K562 treated with DMSO at 1 percent for 12 hours (cell line): ENCODE data around the gene PRDM7. TPM values are rescaled to one million over a fixed set of nuclear protein-coding genes. Genes with fewer than 3 reads are reported as not detected.

ENCODE experiments used
- total RNA-seq: library from RNA; unstranded; fragments of 300-600 nt; gene quantifications from 2 replicates; pipeline ENCODE4 v1.2.3, GENCODE V29; 2022; ENCODE audit not compliant: insufficient read depth

The PRDM7 gene
- not detected in 2 replicates for total RNA-seq

DNA sequence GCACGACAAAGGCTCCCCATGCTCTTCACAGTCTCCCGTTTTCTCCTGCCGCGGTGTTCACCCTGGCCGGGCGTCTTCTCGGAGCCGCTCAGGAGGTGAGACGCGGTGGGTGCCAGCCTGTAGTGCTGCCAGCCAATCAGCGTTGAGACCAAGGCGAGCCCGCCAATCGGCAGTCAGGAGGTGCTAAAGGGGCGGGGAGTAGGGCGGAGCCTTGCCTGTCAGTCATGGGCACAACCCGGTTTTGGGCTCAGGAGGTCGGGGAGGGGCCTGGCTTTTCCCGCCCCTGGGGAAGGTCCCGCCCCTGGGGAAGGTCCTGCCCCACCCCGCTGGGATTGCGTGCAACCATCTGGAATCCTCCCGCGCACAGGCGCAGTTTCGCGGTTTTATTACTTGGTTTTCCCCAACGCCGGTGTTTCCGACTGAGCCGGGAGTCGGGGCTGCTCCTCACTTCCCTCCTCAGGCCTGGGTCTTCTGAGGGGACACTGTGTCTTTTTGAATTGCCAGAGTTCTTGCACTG is at the start of gene PRDM7:
TSS of gene PRDM7 (minus strand) at position 92 of the 517 bp plus-strand sequence. CDS start 1,421 bp downstream, outside the sequence.

DNA sequence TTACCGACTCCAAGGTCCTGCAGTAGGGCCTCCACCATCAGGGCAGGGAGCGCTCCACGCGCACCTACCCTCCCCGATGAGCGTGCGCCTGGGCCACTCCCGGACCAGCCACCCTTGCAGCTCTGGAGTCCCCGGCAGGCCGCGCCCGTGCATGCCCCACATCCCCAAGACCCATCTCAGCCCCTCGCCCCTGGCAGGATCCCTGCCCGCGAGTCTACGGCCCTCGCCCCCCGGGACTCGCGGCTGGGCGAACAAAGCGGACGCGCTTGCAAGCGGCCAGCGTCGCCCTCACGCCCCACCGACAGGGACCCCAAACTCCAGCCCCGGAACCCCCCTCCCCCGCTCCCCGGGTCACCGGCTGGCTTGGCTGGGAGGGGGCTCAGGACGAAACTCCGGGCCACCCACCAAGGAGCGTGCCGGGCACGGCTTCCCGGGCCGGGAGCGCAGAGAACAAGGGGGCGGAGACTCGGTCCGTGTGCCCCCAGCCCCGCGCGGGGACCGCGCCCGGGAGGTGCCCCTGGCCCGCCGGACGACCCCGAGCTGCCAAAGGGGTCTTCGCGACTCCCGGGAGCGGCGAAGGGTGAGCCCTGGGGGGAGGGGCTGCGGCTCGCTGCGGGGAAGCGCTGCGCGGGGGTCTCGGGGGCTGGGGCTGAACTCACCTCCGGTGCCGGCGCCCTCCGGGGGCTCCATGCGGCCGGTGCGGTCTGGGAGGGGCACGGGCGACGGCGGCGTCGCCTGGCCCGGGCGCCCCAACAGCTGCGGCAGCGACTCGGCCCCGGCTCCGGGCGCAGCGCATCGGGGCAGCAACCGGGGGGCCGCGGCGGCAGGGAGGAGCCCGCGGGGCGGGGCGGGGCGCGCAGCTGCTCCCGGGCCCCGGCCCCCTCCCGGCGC is 58.2 kb downstream of the PRDM7 start, which contains the start of gene DBNDD1:
TSS of gene DBNDD1 (minus strand) at position 805 of the 891 bp plus-strand sequence. CDS start at position 690, 115 bp downstream.

Other genes starting within 250 kb of the PRDM7 start
- gene SPIRE2, start 248.9 kb downstream of the PRDM7 start, total RNA-seq = 7.4 and 11.7 TPM in 2 replicates
- gene TCF25, start 203.7 kb downstream of the PRDM7 start, total RNA-seq = 93.5 and 123 TPM in 2 replicates
- gene MC1R, start 158.5 kb downstream of the PRDM7 start, total RNA-seq = 4.5 and 10.8 TPM in 2 replicates
- 16.8 and 20.2 TPM in 2 replicates for gene TUBB3, start 154.0 kb downstream of the PRDM7 start, total RNA-seq
- 53.0 and 82.8 TPM in 2 replicates for gene DEF8, start 128.6 kb downstream of the PRDM7 start, total RNA-seq
- 5.0 and 13.4 TPM in 2 replicates for gene DBNDD1, start 57.9 kb downstream of the PRDM7 start, total RNA-seq